Cerebellar cortex (tissue), 1 donor: ENCODE data around the gene CNDP1.

ENCODE experiments used
- DNase-seq: peaks from one replicate; pipeline ENCODE4 v3.0.0-alpha.2; 2015; ENCODE audit warnings: low spot score

CNDP1 gene

GRCh38 chr18:74625157-74625556 is 90.9 kb downstream of the CNDP1 start:
- DNase-seq = no peak

GRCh38 chr18:74626049-74626874 is 92.0 kb downstream of the CNDP1 start:
- DNase-seq = no peak

- no peak for DNase-seq
These were observed 96.5 kb downstream of the CNDP1 start for GRCh38 chr18:74630804-74631203.

- DNase-seq = no peak
These were observed 96.9 kb downstream of the CNDP1 start for GRCh38 chr18:74631212-74631611.

- DNase-seq = no peak
These were observed 97.5 kb downstream of the CNDP1 start for GRCh38 chr18:74631623-74632350.

- no peak for DNase-seq
These were observed 98.0 kb downstream of the CNDP1 start for GRCh38 chr18:74632351-74632679.

GRCh38 chr18:74632856-74633255 is 98.6 kb downstream of the CNDP1 start:
- no peak for DNase-seq

GRCh38 chr18:74633652-74634352 is 99.5 kb downstream of the CNDP1 start:
- no peak for DNase-seq

GRCh38 chr18:74635224-74635975 is 101.1 kb downstream of the CNDP1 start:
- DNase-seq = no peak
